OCI-LY3 (cell line): ENCODE data around the gene PPP1R1B.

ENCODE experiments used
- H2AFZ ChIP-seq: fragments of 200-600, 300-600 bp; shearing (Covaris generic); 2 replicates; pipeline ENCODE4 v1.6.0; 2014; ENCODE audit warnings: antibody characterized with exemption, low read depth, low read length
- H3K27ac ChIP-seq: fragments of 200-600, 300-600 bp; sonication (generic); 2 replicates; pipeline ENCODE4 v1.5.1; 2014; ENCODE audit warnings: mild to moderate bottlenecking, low read length, moderate library complexity, mixed read lengths
- H3K27me3 ChIP-seq: fragments of 200-600, 300-600 bp; sonication (generic); 2 replicates; pipeline ENCODE4 v1.6.1; 2014; ENCODE audit warnings: low read depth, low read length, mixed read lengths
- H3K36me3 ChIP-seq: fragments of 200-600, 300-600 bp; sonication (generic); replicated peaks from 2 replicates; pipeline ENCODE3; 2014; ENCODE audit warnings: low read depth, low read length, mixed read lengths
- H3K4me1 ChIP-seq: fragments of 300-600, 200-600 bp; sonication (generic); 2 replicates; pipeline ENCODE4 v1.6.1; 2014; ENCODE audit warnings: low read length, mixed read lengths
- H3K4me2 ChIP-seq: fragments of 200-600, 300-600 bp; sonication (generic); 2 replicates; pipeline ENCODE4 v1.6.1; 2014; ENCODE audit warnings: low read length, mixed read lengths
- H3K4me3 ChIP-seq: fragments of 300-600, 200-600 bp; sonication (generic); 2 replicates; pipeline ENCODE4 v1.5.1; 2014; ENCODE audit warnings: antibody characterized with exemption, mild to moderate bottlenecking, low read length, moderate library complexity
- H3K79me2 ChIP-seq: fragments of 300-600, 200-600 bp; shearing (Covaris generic); 2 replicates; pipeline ENCODE4 v1.6.1; 2014; ENCODE audit warnings: mild to moderate bottlenecking, low read length, mixed read lengths
- H3K9ac ChIP-seq: fragments of 300-600, 200-600 bp; shearing (Covaris generic); 2 replicates; pipeline ENCODE4 v1.6.0; 2014; ENCODE audit warnings: mild to moderate bottlenecking, low read length, moderate library complexity
- H3K9me3 ChIP-seq: fragments of 200-600, 300-600 bp; shearing (Covaris generic); 2 replicates; pipeline ENCODE4 v1.6.1; 2014; ENCODE audit warnings: low read length, mixed read lengths; ENCODE audit not compliant: insufficient read depth
- H4K20me1 ChIP-seq: fragments of 200-600, 300-600 bp; sonication (generic); 2 replicates; pipeline ENCODE4 v1.6.1; 2016; ENCODE audit warnings: low read length, mixed read lengths; ENCODE audit not compliant: insufficient read depth
- CTCF ChIP-seq: fragments of 200-600, 300-600 bp; sonication (generic); IDR thresholded peaks from 2 replicates; pipeline ENCODE4 v1.5.1; 2014; ENCODE audit warnings: antibody characterized with exemption, low read length, low read depth
- EZH2phosphoT487 ChIP-seq: fragments of 200-600 bp; shearing (Covaris generic); IDR thresholded peaks from 2 replicates; pipeline ENCODE4 v1.6.1; 2018; ENCODE audit warnings: antibody characterized with exemption, mixed run types, low read depth

Gene PPP1R1B

GRCh38 chr17:39638317-39638716 is 11.6 kb downstream of the PPP1R1B start:
- Histone ChIP-seq H3K9ac (peak overlapping the region; percentile 84), H3K27me3 (no peaks in the 10 kb centered on the region), H3K27ac (no peak overlapping the region), H4K20me1 (peaks cover 28% of the 10 kb centered on the region), H3K36me3 (no peaks in the 10 kb centered on the region), H3K9me3 (no peaks in the 10 kb centered on the region), H2AFZ (no peak overlapping the region), H3K4me3 (peak overlapping the region; percentile 78), H3K4me1 (peaks cover 28% of the 10 kb centered on the region), H3K4me2 (peak overlapping the region; percentile 94), H3K79me2 (peaks cover 47% of the 10 kb centered on the region)
- TF ChIP-seq CTCF (no peak), EZH2phosphoT487 (no peak)

GRCh38 chr17:39639043-39639442 is 12.3 kb downstream of the PPP1R1B start:
- H3K4me3 ChIP-seq, result no peak overlapping the region
- TF ChIP-seq CTCF, result no peak
- TF ChIP-seq EZH2phosphoT487, result no peak
- peaks cover 28% of the 10 kb centered on the region for H3K4me1 ChIP-seq
- H3K79me2 ChIP-seq, result peaks cover 52% of the 10 kb centered on the region
- H3K27me3 ChIP-seq, result no peaks in the 10 kb centered on the region
- no peak overlapping the region for H3K27ac ChIP-seq
- no peaks in the 10 kb centered on the region for H3K36me3 ChIP-seq
- H3K9me3 ChIP-seq, result no peaks in the 10 kb centered on the region
- H3K4me2 ChIP-seq, result no peak overlapping the region
- H2AFZ ChIP-seq, result no peak overlapping the region
- H3K9ac ChIP-seq, result no peak overlapping the region
- H4K20me1 ChIP-seq, result peaks cover 35% of the 10 kb centered on the region

- H2AFZ ChIP-seq, result no peak overlapping the region
- no peak overlapping the region for H3K27ac ChIP-seq
- H4K20me1 ChIP-seq, result peaks cover 38% of the 10 kb centered on the region
- peaks cover 28% of the 10 kb centered on the region for H3K4me1 ChIP-seq
- peaks cover 52% of the 10 kb centered on the region for H3K79me2 ChIP-seq
- H3K4me3 ChIP-seq, result no peak overlapping the region
- no peaks in the 10 kb centered on the region for H3K36me3 ChIP-seq
- H3K9ac ChIP-seq, result no peak overlapping the region
- H3K9me3 ChIP-seq, result no peaks in the 10 kb centered on the region
- H3K27me3 ChIP-seq, result no peaks in the 10 kb centered on the region
- no peak overlapping the region for H3K4me2 ChIP-seq
- TF ChIP-seq EZH2phosphoT487, result no peak
- TF ChIP-seq CTCF, result no peak
Observed at GRCh38 chr17:39639566-39640458, 13.1 kb downstream of the PPP1R1B start.

GRCh38 chr17:39640591-39641031 is 13.9 kb downstream of the PPP1R1B start:
- no peak overlapping the region for H3K27ac ChIP-seq
- peaks cover 52% of the 10 kb centered on the region for H3K79me2 ChIP-seq
- H3K9ac ChIP-seq, result no peak overlapping the region
- no peak overlapping the region for H2AFZ ChIP-seq
- H3K9me3 ChIP-seq, result no peaks in the 10 kb centered on the region
- H3K27me3 ChIP-seq, result no peaks in the 10 kb centered on the region
- peaks cover 28% of the 10 kb centered on the region for H3K4me1 ChIP-seq
- H3K36me3 ChIP-seq, result no peaks in the 10 kb centered on the region
- H4K20me1 ChIP-seq, result peaks cover 38% of the 10 kb centered on the region
- TF ChIP-seq CTCF (no peak), EZH2phosphoT487 (no peak)
- no peak overlapping the region for H3K4me3 ChIP-seq
- no peak overlapping the region for H3K4me2 ChIP-seq
